Left cardiac atrium (tissue), 4 donors: ENCODE measurements around the gene SERINC2. TPM values are rescaled to one million over a fixed set of nuclear protein-coding genes. Genes with fewer than 3 reads are reported as not detected.
"Not testable (repeated sequence)": the region's sequence is repeated elsewhere in the genome, so short reads cannot be mapped to it uniquely, and the experiment has no call there.

ENCODE experiments used
- ATAC-seq, 2 donors: fragments of 200-7000 bp; cut with Tn5 transposase; one replicate each; pipeline ENCODE4 v1.9.1; 2020; ENCODE audit warnings: mild to moderate bottlenecking in 2 of 2, moderate library complexity in 2 of 2
- DNase-seq: peaks from one replicate; pipeline ENCODE4 v3.0.0-alpha.2; 2020
- intact Hi-C, 2 donors: fragments of 100-400 bp; cut with DNase I; formaldehyde crosslinking; loops; one replicate each; pipeline versions ENCODE4 v1.14.1 to v1.15.1; 2022 to 2023
- total RNA-seq, 2 donors: library from RNA; stranded (reverse); fragmentation: NEBNext Ultra II Directional; extraction: Animal tissue kit (Norgen Biotek cat#: 25700); gene quantifications; one replicate each; pipeline ENCODE4 v1.2.1, GENCODE V29; 2021
- donor health status: DM: no; HTN: yes; CAD: no.
- donor health status: DM: no; HTN: yes; CAD: no; lungs with severe emphysema.
- donor health status: DM: yes; HTN: yes; CAD: no.
- donor health status: Dilated cardiomyopathy.

SERINC2 gene
- total RNA-seq, 2 donors from 2014 or later: 2.4 to 2.9 TPM

- ATAC-seq: peak; percentile 74 to 82
- intact Hi-C loops: no loop called here
- peak; percentile 52 for DNase-seq
Measured at GRCh38 chr1:31381394-31382294, 31.4 kb upstream of the SERINC2 start.

GRCh38 chr1:31382379-31382989 lies 30.5 kb upstream of the SERINC2 start:
- DNase-seq: peak; percentile 34
- intact Hi-C loops: no loop called here
- ATAC-seq: peak; percentile 70 to 71

- ATAC-seq (no peak), DNase-seq (no peak)
- intact Hi-C loops: no loop called here
Measured at GRCh38 chr1:31383967-31384366, 29.0 kb upstream of the SERINC2 start.

GRCh38 chr1:31386576-31387243 lies 26.3 kb upstream of the SERINC2 start:
- ATAC-seq, DNase-seq, intact Hi-C loops: not testable (repeated sequence)

GRCh38 chr1:31387612-31388011 lies 25.4 kb upstream of the SERINC2 start:
- DNase-seq (no peak), ATAC-seq (no peak)
- intact Hi-C loops: no loop called here

GRCh38 chr1:31389616-31390015 lies 23.4 kb upstream of the SERINC2 start:
- DNase-seq: no peak
- intact Hi-C loops: loop anchor here in 1 of 2 donors (5.0 kb wide), 1 partner anchor 158 kb away; no protein-coding TSS in a partner anchor
- ATAC-seq: no peak

GRCh38 chr1:31390071-31390470 lies 22.9 kb upstream of the SERINC2 start:
- DNase-seq: no peak
- intact Hi-C loops: loop anchor here in 1 of 2 donors (5.0 kb wide), 1 partner anchor 157 kb away; no protein-coding TSS in a partner anchor
- no peak for ATAC-seq

GRCh38 chr1:31393463-31393862 lies 19.6 kb upstream of the SERINC2 start:
- intact Hi-C loops: loop anchor here in 1 of 2 donors (5.0 kb wide), 1 partner anchor 154 kb away; no protein-coding TSS in a partner anchor
- ATAC-seq (no peak), DNase-seq (no peak)

GRCh38 chr1:31394584-31395193 lies 18.3 kb upstream of the SERINC2 start:
- ATAC-seq (peak; percentile 91 to 96), DNase-seq (peak; percentile 84)
- intact Hi-C loops: loop anchor here (2.0 to 5.0 kb wide), 2 partner anchors 28 to 153 kb away; no protein-coding TSS in a partner anchor

GRCh38 chr1:31396633-31397351 lies 16.2 kb upstream of the SERINC2 start:
- no peak for DNase-seq
- ATAC-seq: no peak
- intact Hi-C loops: no loop called here

GRCh38 chr1:31397360-31398095 lies 15.5 kb upstream of the SERINC2 start:
- intact Hi-C loops: no loop called here
- DNase-seq: no peak
- no peak for ATAC-seq

- DNase-seq (no peak), ATAC-seq (no peak)
- intact Hi-C loops: no loop called here
Measured at GRCh38 chr1:31398246-31398645, 14.8 kb upstream of the SERINC2 start.

- DNase-seq (no peak), ATAC-seq (no peak)
- intact Hi-C loops: no loop called here
Measured at GRCh38 chr1:31399976-31400375, 13.0 kb upstream of the SERINC2 start.

GRCh38 chr1:31400393-31400792 lies 12.6 kb upstream of the SERINC2 start:
- ATAC-seq (no peak), DNase-seq (no peak)
- intact Hi-C loops: no loop called here

GRCh38 chr1:31401241-31401640 lies 11.8 kb upstream of the SERINC2 start:
- ATAC-seq: no peak
- intact Hi-C loops: no loop called here
- no peak for DNase-seq

GRCh38 chr1:31405578-31406245 lies 7.3 kb upstream of the SERINC2 start:
- DNase-seq (no peak), ATAC-seq (no peak)
- intact Hi-C loops: no loop called here

GRCh38 chr1:31407029-31407626 lies 5.9 kb upstream of the SERINC2 start:
- no peak for ATAC-seq
- DNase-seq: no peak
- intact Hi-C loops: no loop called here
